GM23248 (cell line): Measurements from ENCODE around the gene PGLYRP3.

Experiments
- EZH2 ChIP-seq: fragments of 200-600 bp; sonication (generic); IDR thresholded peaks from 2 replicates; pipeline ENCODE4 v1.6.1; 2018; ENCODE audit warnings: antibody characterized with exemption, mild to moderate bottlenecking; ENCODE audit not compliant: insufficient read depth, poor library complexity, severe bottlenecking
- EZH2phosphoT487 ChIP-seq: fragments of 200-600 bp; sonication (generic); IDR thresholded peaks from 2 replicates; pipeline ENCODE4 v1.6.1; 2018; ENCODE audit warnings: antibody characterized with exemption, moderate library complexity, mild to moderate bottlenecking, low read depth; ENCODE audit not compliant: insufficient read depth

GRCh38 chr1:153251562-153251961, 61.2 kb downstream of the PGLYRP3 start:
- TF ChIP-seq EZH2 (no peak), EZH2phosphoT487 (no peak)
